Umbilical cord (tissue), 2 donors: ENCODE results near the gene KANK3. TPM values are rescaled to one million over a fixed set of nuclear protein-coding genes. Genes with fewer than 3 reads are reported as not detected.
"Not testable (repeated sequence)": the region's sequence is repeated elsewhere in the genome, so short reads cannot be mapped to it uniquely, and the experiment has no call there.

Source experiments
- DNase-seq: peaks from one replicate; pipeline ENCODE4 v3.0.0-alpha.2; 2015; ENCODE audit warnings: low spot score
- total RNA-seq: library from RNA; depleted of rRNA; stranded (reverse); fragments of >200 nt; gene quantifications from one replicate; pipeline ENCODE4 v1.2.3, GENCODE V29; 2014; ENCODE audit warnings: low replicate concordance; ENCODE audit not compliant: insufficient read depth

The KANK3 gene
- 3.9 TPM for total RNA-seq

GRCh38 chr19:8342684-8343482 is at the start of gene KANK3:
Gene KANK3 (minus strand): TSS chr19:8343262. CDS start chr19:8337828, 5,434 bp downstream.
- DNase-seq = peak; percentile 91

DNA sequence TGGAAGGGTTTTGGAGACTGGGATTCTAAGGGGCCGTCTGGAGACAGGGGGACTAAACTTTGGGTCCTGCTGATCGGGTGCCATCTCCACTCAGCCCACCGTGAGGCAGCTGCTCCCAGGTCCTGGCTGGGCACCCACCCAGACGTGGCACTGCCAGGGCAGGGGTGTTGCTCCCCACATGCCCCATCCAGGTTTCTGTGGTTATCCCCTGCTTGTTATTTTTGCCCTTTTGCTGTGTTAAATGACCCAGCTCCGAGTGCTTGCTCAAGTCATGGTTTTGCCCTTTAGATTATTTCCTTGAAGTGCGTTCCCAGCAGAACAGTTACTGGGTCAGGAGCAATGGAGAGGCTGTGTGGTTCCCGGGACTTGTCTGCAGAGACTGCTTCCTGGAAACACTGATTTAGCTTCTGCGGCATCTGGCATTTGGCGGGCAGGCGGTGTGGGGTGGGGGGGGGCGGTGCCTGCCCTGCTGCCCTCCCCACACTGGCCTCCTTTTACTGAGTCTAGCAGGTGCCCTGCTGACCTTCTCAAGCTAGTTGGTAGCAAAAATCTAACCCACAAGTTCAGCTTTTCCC is 49.0 kb upstream of the KANK3 start:
- peak; percentile 57 for DNase-seq

DNA sequence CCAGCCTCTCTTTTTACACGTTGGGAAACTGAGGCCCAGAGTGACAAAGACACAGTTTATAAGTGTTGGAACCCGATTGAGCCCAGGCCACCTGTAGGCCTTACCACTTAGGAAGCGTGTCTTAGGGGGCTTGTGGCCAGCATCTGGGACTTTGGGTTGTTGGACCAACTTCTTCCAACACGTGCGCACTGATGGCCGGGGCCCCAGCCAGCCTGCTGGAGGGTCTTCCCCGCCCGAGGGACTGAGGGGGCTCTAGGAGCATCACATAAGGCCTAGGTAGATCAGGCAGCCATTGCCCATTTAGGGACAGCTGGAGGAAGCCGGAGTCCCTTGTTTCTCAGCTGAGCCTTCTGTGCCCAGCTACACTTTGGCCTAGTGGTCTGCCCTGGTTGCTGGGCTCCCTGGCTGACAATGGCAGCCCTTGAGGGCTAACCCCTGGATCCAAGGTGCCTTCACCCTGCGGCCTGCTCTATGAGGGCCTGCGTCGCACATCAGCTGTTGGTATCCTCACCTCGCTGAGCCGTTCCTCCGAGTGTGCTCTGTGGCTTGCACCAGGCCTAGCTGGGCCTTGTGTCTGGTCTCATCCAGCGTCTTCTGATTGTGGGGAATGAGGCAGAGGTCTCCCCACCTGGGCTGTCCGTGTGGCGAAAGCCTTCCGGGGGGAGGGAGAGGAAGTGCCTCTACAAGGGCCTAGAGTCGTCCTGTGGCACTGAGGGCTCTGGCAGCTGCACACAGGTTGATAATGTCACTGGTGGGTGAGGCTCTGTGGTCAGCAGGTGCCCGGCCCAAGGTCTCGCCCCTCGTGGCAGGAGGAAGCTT is 48.3 kb upstream of the KANK3 start:
- no peak for DNase-seq

- DNase-seq = peak; percentile 91
These were observed 47.5 kb upstream of the KANK3 start for GRCh38 chr19:8390617-8390981.

DNA sequence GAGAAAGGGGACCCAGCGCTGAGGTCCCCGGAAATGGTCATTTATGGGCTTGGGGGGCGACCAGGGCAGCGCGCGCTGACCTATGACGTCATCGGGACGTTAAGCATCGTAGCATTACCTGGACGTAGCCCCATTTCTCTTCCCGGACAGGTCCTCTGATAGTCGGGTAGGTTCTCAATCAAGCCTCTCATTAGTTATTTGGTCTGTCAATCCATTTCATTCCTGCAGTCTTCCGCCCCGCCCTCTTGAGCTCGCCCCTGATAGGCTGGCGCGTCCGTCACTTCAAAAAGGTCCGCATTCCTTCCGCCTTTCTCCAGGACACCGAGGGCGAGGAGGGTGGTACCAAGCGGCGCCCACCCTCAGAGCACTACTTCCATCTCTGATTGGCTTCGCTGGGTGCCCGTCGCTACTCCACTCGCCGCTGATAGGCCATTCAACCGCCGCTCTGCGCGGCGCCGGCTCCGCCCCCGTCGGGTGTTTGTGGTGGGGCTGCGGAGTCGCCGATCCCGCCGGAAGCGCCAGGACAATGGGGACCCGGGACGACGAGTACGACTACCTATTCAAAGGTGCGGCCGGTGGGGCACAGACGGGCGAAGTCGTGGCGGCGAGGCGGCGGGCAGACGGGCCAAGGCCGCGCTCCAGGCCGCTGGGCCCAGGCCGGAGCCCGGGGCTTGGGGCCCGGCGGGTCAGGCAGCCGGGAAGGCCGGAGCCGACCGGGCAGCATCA is 47.0 kb upstream of the KANK3 start, which contains the start of gene RAB11B:
Gene RAB11B (plus strand): TSS at position 470 of the 726 bp plus-strand sequence. CDS start 57 bp downstream, at position 527.
- DNase-seq = peak; percentile 100

DNA sequence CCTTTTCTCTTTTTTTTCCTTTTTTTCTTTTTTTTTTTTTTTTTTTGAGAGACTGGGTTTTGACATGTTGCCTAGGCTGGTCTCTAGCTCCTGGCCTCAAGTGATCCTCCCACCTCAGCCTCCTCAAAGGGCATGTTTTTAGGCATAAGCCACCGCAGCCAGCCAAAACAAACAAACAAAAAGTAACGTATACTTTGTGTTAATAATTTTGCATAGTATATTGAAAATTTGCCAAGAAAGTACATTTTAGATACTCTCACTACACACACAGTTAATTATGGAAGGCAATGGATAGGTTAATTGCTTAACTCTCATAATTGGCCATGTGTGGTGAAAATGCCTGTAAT is 45.5 kb upstream of the KANK3 start:
- no peak for DNase-seq

DNA sequence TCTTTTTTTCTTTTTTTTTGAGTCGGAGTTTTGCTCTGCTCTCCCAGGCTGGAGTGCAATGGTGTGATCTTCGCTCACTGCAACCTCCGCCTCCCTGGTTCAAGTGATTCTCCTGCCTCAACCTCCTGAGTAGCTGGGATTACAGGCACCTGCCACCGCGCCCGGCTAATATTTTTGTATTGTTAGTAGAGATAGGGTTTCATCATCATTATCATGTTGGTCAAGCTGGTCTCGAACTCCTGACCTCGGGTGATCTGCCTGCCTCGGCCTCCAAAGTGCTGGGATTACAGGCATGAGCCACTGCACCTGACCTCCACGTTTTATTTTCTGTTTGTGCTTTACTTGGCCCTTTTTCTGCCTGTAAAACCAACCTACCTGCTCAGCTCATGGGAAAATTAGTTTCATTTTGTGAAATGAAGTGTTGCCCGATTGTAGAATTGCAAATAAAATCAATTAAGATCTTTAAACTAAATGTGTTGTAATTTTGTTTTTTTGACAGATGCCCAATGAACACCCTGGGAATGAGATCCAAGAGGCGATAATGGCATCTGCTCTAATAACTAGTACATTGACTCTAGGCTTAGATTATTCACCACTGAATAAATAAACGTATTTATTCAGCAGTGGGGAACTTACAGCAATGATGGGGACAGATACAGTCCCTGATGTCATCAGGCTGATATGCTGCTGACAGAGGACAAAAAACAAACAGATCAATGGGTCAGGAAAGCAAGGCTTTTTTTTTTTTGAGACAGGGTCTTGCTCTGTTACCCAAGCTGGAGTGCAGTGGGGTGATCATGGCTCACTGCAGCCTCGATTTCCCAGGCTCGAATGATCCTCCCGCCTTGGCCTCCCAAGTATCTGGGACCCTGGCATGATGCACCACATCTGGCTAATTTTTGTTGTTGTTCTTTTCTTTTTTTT is 44.9 kb upstream of the KANK3 start:
- no peak for DNase-seq

DNA sequence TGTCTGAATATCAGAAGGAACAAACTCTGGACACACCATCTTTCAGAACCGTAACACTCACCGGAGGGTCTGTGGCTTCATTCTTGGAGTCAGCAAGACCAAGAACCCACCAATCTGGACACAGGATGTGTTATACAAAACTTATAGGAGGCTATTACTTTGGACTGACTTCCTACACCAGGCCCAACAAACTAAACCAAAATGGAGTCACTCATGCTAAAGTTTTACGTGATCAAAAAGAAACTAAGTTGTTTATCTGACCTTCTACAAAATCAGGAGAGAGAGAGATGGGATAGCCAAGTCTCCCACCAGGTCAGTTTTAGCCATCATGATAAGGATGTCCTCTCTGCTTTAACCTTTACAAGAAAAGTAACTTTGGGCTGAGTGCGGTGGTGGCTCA is 43.9 kb upstream of the KANK3 start:
- no peak for DNase-seq

GRCh38 chr19:8386419-8386818 is 43.4 kb upstream of the KANK3 start:
- DNase-seq = not testable (repeated sequence)

DNA sequence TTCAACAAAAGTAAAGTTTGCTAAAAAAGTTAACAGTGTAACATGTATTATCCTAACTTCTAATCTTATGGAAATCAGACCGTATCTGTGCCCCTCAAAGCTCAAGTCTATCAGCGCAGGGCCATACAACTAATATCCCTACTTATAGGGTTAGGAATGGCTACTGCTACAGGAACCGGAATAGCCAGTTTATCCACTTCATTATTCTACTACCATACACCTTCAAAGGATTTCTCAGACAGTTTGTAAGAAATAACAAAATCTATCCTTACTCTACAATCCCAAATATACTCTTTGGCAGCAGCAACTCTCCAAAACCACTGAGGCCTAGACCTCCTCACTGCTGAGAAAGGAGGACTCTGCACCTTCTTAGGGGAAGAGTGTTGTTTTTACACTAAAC is 42.5 kb upstream of the KANK3 start:
- DNase-seq = not testable (repeated sequence)

GRCh38 chr19:8385103-8385502 is 42.0 kb upstream of the KANK3 start:
- not testable (repeated sequence) for DNase-seq

DNA sequence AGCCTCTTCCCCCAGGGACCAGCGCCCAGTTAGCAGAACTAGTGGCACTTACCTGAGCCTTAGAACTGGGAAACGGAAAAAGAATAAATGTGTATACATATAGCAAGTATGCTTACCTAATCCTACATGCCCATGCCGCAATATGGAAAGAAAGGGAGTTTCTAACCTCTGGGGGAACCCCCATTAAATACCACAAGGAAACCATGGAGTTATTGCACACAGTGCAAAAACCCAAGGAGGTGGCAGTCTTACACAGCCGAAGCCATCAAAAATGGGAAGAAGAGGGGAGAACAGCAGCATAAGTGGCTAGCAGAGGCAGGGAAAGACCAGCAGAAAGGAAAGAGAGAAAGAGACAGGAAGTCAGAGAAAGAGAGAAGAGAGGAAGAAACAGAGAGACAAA is 41.5 kb upstream of the KANK3 start:
- DNase-seq = not testable (repeated sequence)

DNA sequence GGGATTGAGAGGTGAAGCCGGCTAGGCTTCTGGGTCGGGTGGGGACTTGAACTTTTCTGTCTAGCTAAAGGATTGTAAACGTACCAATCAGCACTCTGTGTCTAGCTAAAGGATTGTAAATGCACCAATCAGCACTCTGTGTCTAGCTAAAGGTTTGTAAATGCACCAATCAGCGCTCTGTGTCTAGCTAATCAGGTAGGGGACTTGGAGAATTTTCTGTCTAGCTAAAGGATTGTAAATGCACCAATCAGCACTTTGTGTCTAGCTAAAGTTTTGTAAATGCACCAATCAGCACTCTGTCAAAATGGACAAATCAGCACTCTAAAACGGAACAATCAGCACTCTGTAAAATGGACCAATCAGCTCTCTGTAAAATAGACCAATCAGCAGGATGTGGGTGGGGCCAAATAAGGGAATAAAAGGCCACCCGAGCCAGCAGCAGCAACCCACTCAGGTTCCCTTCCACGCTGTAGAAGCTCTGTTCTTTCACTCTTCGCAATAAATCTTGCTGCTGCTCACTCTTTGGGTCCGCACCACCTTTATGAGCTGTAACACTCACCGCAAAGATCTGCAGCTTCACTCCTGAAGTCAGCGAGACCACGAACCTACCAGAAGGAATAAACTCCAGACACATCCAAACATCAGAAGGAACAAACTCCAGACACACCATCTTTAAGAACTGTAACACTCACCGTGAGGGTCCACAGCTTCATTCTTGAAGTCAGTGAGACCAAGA is 36.3 kb upstream of the KANK3 start:
- DNase-seq = not testable (repeated sequence)

GRCh38 chr19:8377598-8377997 is 34.5 kb upstream of the KANK3 start:
- DNase-seq = no peak

- DNase-seq = not testable (repeated sequence)
These were observed 33.4 kb upstream of the KANK3 start for GRCh38 chr19:8376373-8376974.

DNA sequence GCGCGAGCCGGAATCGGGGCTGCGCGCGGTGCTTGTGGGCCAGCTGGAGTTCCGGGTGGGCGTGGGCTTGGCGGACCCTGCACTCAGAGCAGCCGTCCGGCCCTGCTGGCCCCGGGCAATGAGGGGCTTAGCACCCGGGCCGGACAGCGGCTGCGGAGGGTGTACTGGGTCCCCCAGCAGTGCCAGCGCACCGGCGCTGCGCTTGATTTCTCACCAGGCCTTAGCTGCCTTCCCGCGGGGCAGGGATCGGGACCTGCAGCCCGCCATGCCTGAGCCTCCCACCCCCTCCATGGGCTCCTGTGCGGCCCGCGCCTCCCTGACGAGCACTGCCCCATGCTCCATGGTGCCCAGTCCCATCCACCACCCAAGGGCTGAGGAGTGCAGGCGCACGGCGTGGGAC is 32.7 kb upstream of the KANK3 start:
- DNase-seq = not testable (repeated sequence)

DNA sequence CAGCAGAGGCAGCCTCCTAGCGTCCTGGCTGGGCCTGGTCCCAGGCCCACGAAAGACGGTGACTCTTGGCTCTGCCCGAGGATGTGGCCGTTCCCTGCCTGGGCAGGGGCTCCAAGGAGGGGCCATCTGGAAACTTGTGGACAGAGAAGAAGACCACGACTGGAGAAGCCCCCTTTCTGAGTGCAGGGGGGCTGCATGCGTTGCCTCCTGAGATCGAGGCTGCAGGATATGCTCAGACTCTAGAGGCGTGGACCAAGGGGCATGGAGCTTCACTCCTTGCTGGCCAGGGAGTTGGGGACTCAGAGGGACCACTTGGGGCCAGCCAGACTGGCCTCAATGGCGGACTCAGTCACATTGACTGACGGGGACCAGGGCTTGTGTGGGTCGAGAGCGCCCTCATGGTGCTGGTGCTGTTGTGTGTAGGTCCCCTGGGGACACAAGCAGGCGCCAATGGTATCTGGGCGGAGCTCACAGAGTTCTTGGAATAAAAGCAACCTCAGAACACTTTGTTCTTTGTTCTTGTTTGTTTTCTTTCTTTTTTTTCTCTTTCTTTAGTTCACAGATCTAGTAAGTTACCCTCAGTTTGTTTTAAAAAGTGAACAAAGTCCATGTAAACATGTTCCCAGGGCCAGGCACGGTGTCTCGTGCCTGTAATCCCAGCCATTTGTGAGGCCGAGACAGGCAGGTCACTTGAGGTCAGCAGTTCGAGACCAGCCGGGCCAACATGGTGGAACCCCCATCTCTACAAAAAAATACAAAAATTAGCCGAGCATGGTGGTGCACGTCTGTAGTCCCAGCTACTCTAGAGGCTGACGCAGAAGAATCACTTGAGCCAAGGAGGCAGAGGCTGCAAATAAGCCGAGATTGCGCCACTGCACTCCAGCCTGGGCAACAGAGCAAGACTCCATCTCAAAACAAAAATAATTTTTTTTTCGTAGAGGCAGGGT is 31.1 kb upstream of the KANK3 start:
- no peak for DNase-seq
